GM19238 (cell line): Measurements from ENCODE around the gene RPL37A.

ENCODE experiments used
- DNase-seq: peaks from one replicate; pipeline ENCODE4 v3.0.0; 2011; ENCODE audit warnings: low spot score; ENCODE audit not compliant: insufficient read length

The RPL37A gene

GRCh38 chr2:216546241-216546640, 47.6 kb downstream of the RPL37A start:
- no peak for DNase-seq

DNA sequence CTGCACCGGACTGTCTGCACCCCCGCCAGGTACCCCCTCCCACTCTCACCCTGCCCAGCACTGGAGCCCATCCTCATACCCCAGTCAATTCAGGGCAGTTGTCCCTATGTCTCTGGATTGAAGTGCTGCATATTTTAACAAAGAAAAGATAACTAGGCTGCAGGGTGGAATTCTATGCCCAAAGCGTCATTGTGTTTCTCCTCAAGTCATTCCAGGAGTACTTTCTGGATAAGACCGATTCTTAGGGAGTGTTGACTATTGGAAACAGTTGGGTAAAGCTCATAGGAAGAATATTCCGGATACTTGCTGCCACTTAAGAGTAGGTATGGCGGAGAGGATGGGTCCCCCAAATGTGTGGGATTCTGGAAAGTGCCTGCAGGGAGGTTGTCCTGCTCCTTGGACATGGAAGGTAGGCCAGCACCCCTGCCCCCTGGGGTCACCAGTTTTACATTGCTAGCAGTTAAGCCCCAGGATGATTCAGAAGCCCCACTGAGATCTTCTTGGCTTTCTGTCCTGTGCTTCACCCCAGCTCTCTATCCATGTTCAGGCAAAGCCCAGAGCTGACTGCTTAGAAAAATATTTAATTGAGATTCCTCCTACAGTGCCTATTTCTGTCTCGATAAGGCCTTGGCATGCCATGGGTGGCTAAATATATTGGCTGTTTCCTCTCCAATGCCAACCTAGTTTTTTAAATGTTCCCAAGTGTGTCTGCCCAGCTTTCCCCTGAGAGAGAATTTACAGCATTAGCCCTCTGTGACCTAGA, 48.2 kb downstream of the RPL37A start:
- DNase-seq: no peak

DNA sequence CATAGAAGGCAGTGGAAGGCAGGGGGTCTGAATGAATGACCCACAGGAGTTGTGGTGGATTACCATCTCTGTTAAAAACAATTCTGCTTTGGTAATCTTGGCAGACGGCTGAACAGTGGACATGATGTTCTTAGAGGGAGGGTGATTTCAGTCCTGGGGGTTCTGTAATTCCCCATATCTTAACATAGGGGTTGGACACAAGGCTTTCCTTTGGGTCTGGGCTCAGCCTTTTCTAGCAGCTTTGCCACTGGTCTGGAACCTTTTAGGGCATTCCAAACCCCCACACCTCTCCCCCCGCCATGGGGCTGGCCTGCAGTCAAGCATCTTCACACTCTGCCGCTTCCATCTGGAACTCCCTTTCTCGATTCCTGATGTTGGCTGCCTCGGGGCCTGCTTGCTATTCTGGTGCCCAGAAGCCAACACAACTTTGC, 50.3 kb downstream of the RPL37A start:
- no peak for DNase-seq

GRCh38 chr2:216549926-216550690, 51.5 kb downstream of the RPL37A start:
- no peak for DNase-seq

GRCh38 chr2:216551234-216552068, 52.8 kb downstream of the RPL37A start:
- no peak for DNase-seq

- DNase-seq: no peak
Observed at GRCh38 chr2:216553093-216553478, 54.4 kb downstream of the RPL37A start.
